PFSK-1 (cell line): ENCODE data around the gene RCC1.

Experiments
- FOXP2 ChIP-seq: optimal IDR thresholded peaks from 2 replicates; pipeline ENCODE3; 2011; ENCODE audit warnings: borderline replicate concordance, control low read depth, inconsistent platforms; ENCODE audit not compliant: insufficient read depth; ENCODE audit errors: extremely low read length, extremely low read depth
- POLR2AphosphoS5 ChIP-seq: IDR thresholded peaks from 2 replicates; pipeline ENCODE4 v1.6.1; 2012; ENCODE audit warnings: low read depth, mild to moderate bottlenecking, control low read depth, low read length, moderate library complexity
- SIN3A ChIP-seq: IDR thresholded peaks from 2 replicates; pipeline ENCODE4 v1.6.1; 2012; ENCODE audit warnings: mild to moderate bottlenecking, low read length, moderate library complexity, borderline replicate concordance; ENCODE audit not compliant: insufficient read depth
- TAF1 ChIP-seq: IDR thresholded peaks from 2 replicates; pipeline ENCODE4 v1.6.1; 2012; ENCODE audit warnings: low read length, control low read depth, borderline replicate concordance; ENCODE audit not compliant: insufficient read depth
- TF ChIP-seq, protein P1 (sequence below), 2 experiments: IDR thresholded peaks; 2 replicates each; pipeline versions ENCODE4 v1.6.1 to v1.8.0; 2011 to 2012; ENCODE audit warnings: low read depth in 2 of 2, low read length in 2 of 2, control low read depth in 1 of 2, inconsistent platforms in 1 of 2, mild to moderate bottlenecking in 1 of 2, moderate library complexity in 1 of 2; ENCODE audit not compliant: insufficient read depth in 1 of 2

DNA sequence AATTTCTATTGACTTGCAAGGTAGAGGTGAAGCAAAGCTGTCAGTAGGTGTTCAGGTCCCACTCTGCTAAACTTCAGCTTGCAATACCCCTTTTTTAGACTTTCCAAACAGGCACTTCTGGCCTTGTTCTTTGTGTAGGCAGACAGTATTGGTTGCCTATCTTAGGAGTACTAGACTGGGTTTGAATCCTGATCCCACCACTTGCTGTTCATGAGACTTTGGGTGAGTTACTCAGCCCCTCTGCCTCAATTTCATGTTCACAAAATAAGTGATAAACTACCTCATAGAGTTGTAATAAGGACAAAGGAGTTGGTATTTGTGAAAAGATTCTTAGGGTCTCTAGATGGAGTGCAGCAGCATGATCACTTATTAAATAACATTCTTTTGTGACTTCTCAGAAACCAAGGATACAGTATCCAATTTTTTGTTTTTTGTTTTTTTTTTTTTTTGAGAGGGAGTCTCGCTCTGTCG lies 5.2 kb downstream of the RCC1 start:
- TF ChIP-seq POLR2AphosphoS5 (peak; percentile 89), FOXP2 (no peak), TAF1 (no peak), SIN3A (0 out of 2 replicates have a peak, but pooled peaks have one; percentile 6)
- TF ChIP-seq, protein P1, sequence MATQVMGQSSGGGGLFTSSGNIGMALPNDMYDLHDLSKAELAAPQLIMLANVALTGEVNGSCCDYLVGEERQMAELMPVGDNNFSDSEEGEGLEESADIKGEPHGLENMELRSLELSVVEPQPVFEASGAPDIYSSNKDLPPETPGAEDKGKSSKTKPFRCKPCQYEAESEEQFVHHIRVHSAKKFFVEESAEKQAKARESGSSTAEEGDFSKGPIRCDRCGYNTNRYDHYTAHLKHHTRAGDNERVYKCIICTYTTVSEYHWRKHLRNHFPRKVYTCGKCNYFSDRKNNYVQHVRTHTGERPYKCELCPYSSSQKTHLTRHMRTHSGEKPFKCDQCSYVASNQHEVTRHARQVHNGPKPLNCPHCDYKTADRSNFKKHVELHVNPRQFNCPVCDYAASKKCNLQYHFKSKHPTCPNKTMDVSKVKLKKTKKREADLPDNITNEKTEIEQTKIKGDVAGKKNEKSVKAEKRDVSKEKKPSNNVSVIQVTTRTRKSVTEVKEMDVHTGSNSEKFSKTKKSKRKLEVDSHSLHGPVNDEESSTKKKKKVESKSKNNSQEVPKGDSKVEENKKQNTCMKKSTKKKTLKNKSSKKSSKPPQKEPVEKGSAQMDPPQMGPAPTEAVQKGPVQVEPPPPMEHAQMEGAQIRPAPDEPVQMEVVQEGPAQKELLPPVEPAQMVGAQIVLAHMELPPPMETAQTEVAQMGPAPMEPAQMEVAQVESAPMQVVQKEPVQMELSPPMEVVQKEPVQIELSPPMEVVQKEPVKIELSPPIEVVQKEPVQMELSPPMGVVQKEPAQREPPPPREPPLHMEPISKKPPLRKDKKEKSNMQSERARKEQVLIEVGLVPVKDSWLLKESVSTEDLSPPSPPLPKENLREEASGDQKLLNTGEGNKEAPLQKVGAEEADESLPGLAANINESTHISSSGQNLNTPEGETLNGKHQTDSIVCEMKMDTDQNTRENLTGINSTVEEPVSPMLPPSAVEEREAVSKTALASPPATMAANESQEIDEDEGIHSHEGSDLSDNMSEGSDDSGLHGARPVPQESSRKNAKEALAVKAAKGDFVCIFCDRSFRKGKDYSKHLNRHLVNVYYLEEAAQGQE (IDR thresholded peaks at IDR 0.05; ENCODE audit: insufficient read depth in 1 of 2, low read depth in 2 of 2, low read length in 2 of 2) = no peak
